Inflammatory macrophage treated with lipopolysaccharide for 1 hour (primary cell): ENCODE measurements around the gene ECHS1.
"Not testable (repeated sequence)": the region's sequence is repeated elsewhere in the genome, so short reads cannot be mapped to it uniquely, and the experiment has no call there.

ENCODE experiments used
- DNase-seq, 2 donors: peaks; one replicate each; pipeline ENCODE4 v3.0.0-alpha.2; 2020 to 2022

Gene ECHS1

DNA sequence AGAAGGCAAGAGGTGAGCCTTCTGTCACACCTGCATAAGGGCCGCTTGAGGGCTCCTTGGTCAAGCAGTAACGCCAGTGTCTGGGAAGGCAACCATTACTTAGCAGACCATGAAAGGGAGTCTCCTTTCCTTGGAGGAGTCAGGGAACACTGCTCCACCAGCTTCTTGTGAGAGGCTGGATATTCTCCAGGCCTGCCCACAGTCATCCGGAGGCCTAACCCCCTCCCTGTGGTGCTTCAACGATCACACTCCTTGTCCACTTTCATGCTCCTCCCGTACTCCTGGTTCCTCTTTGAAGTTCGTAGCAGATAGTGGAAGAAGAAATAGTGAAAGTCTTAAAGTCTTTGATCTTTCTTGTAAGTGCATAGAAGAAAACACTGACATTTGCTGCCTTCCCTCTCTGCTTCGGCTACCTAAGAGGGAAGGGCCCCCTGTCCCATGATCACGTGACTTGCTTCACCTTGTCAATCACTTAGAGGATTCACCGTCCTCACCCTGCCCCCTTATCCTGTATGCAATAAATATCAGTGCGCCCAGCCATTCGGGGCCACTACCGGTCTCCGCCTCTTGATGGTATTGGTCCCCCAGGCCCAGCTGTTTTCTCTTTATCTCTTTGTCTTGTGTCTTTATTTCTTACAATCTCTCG is 51.0 kb downstream of the ECHS1 start:
- not testable (repeated sequence) for DNase-seq

GRCh38 chr10:133320852-133321422 is 52.2 kb downstream of the ECHS1 start:
- not testable (repeated sequence) for DNase-seq

GRCh38 chr10:133318494-133319127 is 54.5 kb downstream of the ECHS1 start:
- DNase-seq: peak; percentile 39 to 79

GRCh38 chr10:133316732-133317131 is 56.4 kb downstream of the ECHS1 start:
- no peak for DNase-seq

GRCh38 chr10:133316266-133316665 is 56.9 kb downstream of the ECHS1 start:
- no peak for DNase-seq

GRCh38 chr10:133315847-133316246 is 57.3 kb downstream of the ECHS1 start:
- no peak for DNase-seq

- DNase-seq: no peak
Observed at GRCh38 chr10:133314911-133315310, 58.2 kb downstream of the ECHS1 start.

- DNase-seq: no peak
Observed at GRCh38 chr10:133313192-133313591, 60.0 kb downstream of the ECHS1 start.

DNA sequence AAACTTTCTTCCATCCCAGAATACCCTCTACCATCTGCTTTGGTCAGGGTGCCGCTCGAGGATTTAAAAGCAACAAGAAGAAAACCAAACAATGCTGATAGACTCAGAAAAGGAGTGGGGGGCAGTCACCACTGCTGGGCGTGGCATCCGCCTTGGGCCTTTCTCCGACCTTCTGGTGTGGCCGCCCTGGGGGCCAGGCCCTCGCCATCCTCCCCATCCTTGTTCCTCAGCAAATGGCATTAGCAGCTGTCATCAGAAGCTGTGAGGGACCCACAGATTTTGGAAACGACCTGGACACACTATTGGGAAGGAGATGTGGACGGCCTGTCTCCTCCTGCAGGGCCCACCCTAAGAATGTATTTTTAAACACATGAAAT is 60.4 kb downstream of the ECHS1 start:
- no peak for DNase-seq
